GM19395 (cell line): Measurements from ENCODE around the gene MYO5A.
"Not testable (repeated sequence)": the region's sequence is repeated elsewhere in the genome, so short reads cannot be mapped to it uniquely, and the experiment has no call there.

Experiments used
- ATAC-seq: cut with Tn5 transposase; IDR thresholded peaks from one replicate; pipeline ENCODE4 v1.9.1; 2021; ENCODE audit warnings: mild to moderate bottlenecking, moderate library complexity; ENCODE audit not compliant: unreplicated experiment

The MYO5A gene

DNA sequence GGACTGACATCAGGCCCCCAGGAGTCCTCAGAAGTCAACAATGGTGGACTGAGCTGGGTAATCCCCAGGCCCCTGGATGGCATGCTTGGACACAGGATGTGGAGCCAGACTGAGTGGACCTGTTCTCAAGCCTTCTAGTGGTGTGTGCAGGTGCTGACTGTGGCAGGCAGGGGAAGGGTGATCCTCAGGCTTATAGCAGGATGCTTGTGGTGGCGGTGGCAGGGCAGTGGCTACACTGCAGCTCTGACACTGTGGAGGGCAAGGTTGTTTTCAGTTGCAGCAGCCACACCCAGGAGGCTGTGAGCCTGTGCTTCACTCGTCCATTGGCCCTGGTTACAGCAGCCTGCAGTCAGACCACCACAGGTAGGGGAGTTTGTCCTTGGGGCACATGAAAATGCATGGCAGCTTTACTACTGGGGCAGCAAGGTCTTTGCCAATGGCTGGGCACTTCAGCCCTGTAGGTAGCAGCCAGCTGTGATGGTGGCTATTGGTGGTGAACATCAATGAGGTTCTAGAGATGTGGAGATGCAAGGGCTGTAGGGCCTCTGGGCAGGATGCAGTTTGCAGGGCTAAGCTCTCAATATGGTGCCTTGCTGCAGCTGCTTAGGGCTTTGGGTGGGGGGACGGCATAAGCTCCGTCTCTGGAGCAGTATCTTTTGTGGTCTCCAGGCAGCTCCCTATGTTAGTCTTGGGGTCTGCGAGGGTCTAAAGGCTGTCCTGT, 17.5 kb upstream of the MYO5A start:
- no peak for ATAC-seq

DNA sequence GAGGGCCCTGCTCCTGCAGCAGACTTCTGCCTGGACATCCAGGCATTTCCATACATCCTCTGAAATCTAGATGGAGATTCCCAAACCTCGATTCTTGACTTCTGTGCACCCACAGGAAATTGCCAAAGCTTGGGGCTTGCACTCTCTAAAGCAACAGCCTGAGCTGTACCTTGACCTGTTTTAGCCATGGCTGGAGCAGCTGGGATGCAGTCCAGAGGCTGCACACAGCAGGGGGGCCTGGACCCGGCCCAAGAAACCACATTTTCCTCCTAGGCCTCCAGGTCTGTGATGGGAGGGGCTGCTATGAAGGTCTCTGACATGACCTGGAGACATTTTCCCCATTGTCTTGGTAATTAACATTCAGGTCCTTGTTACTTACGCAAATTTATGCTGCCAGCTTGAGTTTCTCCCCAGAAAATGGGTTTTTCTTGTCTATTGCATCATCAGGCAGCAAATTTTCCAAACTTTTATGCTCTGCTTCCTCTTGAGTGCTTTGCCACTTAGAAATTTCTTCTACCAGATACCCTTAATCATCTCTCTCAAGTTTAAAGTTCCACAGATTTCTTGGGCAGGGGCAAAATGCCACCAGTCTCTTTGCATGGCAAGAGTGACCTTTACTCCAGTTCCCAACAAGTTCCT, 11.8 kb upstream of the MYO5A start:
- no peak for ATAC-seq

DNA sequence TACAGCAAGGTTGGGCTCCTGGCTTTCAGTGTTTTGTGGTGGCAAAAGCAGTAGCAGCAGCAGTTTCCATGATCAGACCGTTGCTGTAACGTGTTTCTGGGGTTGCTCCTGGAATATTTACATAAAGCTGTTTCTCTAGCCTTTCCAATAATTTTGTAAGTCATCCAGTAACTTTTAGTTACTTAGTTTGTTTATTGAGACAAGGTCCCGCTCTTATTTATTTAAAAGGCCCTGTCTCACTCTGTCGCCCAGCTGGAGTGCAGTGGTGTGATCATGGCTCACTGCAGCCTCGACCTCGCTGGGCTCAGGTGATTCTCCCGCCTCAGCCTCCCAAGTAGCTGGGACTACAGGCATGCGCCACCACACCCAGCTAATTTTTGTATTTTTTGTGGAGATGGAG, 8.8 kb upstream of the MYO5A start:
- no peak for ATAC-seq

DNA sequence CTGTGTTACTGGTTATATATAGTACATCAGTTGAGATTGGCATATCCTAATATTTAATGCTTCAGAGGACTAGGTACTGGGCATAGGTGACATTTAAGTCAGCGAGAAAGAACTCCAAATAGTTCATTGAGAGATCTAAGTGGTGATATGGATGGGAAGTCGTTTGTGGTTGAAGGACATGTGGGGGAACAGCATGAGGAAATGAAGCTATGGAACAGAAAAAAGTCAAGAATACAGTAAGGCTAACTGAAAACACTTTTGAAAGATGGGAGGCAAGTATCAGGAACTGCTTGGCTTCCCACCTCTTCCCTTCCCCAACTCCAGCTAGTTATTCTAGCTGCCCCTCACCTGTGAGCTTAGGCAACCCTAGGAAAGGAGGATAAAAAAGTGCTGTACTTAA, 3.7 kb upstream of the MYO5A start:
- ATAC-seq, result no peak

DNA sequence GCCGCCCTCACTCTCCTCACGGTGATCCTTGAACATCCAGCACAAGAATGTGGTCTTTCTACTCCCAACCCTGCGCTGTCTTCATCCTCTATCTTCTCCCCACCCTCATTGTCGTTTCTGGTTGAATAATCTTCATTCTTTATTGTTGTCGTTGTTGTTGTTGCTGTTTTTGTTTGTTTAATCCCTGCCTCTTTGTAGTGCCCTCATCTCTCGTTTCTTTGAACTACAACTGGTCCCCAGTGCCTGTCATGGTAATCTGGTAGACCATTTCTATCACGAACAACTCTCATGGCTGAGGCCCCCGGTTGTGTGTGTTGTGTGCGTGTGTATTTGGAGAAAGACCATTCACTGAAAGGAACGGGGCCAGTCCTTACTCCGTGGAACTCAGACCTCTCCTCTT, 1.3 kb upstream of the MYO5A start:
- no peak for ATAC-seq

DNA sequence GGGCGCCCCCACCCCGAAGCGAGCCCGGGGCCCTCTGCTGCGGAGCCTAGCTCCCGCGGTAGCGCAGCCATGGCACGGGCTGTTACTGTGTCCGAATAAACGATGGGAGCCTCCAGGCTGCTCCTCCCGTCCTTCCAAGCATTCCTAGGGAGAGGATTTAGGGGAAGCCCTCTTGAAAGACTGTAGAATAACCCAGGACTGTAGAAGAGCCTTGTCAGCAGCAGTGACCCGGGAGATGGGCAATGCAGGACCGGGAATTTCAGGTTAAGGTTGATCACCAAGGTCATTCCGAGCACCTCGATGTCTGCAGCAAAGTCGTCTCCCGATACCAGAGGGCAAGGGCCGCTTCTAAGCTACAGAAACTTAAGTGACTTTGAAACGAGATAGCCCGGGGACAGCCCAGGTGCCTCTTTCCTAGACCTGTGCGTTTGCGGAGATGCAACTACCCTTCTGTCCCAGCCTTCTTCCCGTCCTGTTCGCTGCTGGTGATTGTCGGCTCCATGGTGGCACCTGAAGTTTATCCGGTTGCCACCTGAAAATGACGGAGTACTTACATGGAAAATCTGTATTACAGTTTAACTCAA, 753 bp upstream of the MYO5A start:
- ATAC-seq, result peak; percentile 11

DNA sequence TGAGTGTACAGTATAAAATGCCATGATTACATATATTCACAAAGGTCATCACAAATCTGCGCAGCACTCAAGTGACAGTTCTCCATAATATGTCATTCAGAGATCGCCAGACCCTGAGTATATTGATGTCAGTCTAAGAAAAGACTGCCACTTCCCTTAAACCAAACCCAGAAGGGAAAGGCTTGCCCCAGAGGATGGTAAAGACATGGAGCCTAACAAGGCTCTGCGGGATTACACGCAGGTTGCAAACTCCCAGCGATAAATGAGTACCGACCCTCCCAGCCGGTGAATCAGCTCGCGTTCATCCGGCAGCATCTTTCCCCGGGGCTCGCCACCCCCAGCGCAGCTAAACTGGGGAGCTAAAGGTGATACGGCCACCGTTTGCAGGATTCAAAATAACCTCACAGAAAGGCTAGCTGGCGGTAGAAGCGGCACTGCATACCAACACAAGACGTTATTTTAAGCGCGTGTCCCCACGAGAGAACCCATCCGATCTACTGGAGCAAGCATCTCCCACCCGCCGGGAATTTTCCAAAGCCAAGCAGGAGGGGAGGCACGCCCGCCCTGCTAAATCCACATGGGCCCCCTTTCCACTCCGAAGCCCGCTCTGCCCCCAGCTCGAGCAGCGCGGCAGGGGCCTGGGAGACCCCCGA, 643 bp downstream of the MYO5A start:
- peak; percentile 11 for ATAC-seq

DNA sequence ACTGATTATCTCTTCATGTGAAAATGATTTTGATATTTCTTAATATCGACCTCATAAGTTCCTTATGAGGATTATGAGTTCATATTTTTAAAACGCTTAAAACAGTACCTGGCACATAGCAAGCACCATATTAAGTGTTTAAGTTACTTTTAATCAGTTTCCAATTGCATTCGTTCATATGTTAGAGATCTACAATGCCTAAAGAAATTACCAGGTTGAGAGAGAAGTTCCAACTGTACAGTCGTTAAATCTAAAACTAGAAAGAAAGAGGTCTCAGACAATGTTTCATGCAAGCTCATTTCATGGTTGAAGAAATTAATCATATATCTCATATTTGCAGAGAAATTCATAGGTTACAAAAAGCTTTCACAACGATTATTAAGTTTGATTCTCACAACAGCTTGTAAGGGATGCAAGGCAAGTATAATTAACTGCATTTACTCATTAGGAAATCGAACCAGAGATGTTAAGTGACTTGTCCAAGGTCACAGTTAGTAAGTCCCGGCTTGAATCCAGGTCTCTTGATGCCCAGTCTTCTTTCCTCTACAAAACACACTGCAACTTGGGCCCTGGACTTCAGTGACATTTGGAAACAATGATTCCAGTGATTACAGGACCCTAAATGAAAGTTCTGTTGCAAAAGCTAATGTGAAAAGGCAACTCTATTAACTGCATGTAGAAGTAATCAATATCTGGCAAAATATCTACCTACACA, 1.3 kb downstream of the MYO5A start:
- ATAC-seq, result no peak

DNA sequence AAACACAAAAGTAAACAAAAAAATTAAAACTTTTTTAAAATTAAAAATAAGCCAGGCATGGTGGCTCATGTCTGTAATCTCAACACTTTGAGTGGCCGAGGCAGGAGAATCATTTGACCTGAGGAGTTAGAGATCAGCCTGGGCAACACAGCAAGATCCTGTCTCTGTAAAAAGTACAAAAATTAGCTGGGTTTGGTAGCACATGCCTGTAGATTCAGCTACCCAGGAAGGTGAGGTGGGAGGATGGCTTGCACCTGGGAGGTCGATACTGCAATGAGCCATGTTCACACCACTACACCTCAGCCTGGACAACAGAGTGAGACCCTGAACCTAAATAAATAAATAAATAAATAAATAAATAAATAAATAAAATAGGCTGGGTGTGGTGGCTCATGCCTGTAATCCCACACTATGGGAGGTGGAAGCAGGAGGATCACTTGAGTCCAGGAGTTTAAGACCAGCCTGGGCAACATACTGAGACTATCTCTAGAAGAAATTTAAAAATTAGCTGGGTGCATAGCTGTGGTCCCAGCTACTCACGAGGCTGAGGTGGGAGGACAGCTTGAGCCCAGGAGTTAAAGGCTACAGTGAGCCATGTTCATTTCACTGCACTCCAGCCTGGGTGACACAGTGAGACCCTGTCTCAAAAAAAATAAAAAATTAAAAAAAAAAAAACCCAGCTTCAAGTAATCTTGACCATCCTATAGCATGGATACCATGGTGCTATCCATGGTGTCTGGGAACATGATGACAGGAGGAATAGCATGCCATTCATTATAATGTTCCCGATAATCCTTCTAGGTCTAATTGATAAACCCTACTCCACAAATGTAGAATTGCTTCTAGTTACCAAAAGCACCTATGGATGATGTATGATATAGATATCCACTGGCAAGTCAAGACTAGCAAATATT, 4.2 kb downstream of the MYO5A start:
- no peak for ATAC-seq

DNA sequence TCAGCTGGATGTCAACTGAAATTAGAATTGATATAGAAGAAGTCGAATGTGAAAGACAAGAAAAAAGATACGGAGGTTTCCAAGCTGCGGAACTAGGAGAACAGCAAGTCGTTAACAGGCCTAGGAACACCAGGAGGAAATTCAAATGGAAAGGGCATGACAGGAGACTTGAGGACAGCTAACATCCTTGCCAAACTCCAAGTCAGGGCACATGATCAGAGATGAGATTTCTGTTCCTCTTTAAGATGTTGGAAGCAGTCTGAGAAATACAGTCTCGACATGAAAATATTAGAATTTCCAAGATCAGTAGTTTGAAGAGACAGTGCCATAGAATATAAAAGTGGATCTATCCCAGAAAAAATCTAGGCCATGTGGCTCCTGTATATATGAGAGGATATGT, 5.0 kb downstream of the MYO5A start:
- no peak for ATAC-seq

DNA sequence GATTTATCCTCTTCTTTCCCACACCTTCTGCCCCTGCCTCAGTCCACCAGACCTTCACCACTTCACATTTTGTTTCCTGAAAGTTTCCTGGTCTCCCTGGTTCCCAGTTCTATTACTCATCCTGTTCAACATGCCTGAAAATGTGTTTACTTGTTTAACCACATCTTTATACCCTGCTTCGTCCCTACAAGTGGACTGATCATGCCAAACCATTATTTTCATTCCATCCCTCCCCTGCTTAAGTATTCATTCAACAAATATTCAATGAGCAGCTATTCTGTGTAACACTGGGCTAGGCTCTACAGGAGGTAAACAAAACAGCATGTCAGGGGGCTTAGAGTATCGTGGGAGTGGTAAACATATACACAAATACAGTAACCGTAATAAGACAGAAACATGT, 5.5 kb downstream of the MYO5A start:
- no peak for ATAC-seq

DNA sequence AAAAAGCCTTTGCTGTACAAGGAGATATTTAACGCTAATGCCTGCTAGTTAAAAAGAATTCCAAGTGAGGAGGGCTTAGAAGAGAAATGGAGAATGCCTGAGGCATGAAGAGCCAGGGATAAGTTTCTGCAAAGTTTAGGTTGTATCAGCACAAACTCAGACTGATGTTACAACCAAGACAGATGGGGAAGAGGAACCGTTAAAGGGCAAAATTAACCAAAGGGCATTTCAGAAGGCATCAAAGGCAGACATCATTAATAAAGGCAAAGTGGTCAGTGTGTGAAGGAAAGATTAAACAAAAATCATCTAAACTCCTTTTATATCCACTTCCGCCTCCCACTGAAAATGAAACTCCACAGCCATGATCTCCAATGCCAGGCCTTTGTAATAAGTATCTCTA, 7.0 kb downstream of the MYO5A start:
- no peak for ATAC-seq

DNA sequence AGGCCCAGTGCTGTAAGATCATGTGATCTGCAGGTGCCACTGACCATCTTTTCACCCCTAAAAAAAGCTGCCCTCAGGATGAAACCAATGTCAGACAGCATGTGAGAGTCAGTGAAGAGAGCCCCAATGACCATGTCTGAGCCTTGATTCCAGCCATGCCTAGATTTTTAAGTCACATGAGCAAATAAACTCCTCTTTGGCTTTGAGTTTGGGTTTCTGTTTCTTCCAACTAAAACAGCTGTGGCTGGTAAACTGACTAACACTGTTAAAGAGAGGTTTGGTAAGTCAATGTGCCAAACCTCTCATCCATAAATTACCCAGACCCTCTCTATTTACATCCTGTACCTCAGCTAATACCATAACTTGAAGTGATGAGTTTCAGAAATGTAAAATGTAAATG, 8.3 kb downstream of the MYO5A start:
- no peak for ATAC-seq

DNA sequence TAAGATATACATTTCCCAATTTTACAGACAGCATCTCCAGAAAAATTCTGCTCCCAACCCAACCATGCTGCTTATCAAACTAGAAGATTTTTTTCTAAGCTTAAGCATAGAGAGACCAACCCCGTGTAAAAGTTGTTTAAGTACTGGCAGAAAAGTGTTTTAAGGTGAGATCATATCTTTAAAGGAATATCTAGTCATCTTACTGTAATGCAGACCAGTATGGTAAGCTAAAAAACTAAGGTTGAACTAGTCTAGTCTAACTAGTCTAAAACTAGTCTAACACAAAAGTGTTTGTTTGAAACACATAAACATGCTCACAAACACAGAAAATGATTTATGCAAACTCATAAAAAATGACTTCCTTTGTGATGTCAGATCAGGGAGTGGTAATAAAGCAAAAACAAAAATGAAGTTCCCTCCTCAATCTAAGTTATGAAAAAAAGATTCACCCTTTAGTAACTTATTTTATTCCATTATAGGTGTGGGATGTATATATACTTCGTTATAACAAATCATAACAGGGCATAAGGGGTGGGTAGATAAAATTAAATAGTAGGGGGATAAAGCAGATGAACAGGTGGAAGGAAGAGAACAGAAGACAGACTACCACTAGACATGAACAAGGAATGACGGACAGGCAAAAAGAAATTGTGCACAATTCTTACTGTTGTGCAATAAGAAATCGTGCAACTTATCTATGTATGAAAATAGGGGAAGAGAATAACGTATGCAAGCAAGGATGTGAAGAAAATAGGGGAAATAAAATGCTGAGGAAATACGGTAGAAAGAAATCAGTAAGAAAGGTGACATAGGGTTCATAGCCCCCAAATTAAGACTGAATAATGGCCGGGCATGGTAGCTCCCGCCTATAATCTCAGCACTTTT, 10.0 kb downstream of the MYO5A start:
- no peak for ATAC-seq

DNA sequence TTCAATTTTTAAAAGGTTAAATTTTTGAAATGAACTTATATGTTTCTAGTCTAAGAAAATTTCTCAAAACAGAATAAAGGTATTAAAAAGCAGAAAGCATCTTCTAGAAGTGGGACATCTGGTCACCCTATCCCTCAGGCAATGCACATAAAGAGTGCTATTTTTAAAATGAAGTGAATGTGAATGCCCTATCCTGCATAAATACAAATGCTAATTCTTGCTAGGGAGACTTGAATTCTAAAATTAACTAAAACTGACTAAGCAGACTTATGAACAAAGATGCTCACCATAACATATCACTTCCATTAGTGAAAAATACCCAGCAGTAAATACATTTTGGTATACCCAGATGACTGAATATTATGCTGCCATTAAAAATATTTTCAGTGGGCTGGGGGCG, 11.7 kb downstream of the MYO5A start:
- no peak for ATAC-seq

DNA sequence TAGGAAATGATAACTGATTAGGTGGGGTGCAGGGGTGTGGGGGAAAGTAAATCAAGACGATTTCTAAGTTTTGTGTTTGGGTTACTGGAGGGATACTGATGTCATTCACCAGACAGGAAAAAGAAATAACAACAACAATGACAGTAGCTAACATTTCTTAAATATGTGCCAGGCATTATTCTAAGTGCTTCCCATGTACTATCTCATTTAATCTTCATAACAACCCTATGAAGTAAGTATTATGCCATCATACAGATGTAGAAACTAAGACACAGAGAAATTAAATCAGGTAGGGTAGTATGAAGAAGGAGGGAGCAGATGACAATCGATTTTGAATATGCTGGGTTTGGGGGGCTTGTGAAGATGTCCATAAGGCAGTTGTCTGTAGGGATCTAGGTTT, 13.3 kb downstream of the MYO5A start:
- no peak for ATAC-seq

DNA sequence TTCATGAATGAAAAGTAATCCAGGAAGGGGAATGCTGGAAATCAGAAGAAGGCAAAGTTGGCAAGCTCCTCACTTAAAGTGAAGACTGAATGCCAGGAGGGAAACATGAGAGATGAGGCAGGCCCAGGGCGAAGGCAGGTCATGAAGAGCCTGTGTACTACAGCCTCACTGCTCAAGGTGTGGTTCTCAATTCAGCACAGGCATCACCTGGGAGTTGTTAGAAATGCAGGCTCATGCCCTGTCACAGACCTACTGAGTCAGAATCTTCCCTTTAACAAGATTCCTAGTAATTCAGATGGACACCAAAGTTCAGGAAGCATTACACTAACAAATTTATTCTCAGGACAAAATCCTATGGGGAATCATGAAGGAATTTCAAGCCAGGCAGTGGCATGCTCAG, 14.2 kb downstream of the MYO5A start:
- ATAC-seq, result no peak

DNA sequence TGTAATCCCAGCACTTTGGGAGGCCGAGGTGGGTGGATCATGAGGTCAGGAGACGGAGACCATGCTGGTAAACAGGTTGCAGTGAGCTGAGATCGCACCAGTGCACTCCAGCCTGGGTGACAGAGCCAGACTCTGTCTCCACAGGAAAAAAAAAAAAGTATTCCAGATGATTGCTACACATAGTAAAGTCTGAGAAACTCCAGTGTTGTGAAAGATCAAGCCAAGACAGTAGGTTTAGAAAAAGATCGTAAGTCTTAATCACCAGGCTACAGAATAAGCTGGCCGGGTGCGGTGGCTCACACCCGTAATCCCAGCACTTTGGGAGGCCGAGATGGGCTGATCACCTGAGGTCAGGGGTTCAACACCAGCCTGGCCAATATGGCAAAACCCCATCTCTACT, 15.8 kb downstream of the MYO5A start:
- not testable (repeated sequence) for ATAC-seq

DNA sequence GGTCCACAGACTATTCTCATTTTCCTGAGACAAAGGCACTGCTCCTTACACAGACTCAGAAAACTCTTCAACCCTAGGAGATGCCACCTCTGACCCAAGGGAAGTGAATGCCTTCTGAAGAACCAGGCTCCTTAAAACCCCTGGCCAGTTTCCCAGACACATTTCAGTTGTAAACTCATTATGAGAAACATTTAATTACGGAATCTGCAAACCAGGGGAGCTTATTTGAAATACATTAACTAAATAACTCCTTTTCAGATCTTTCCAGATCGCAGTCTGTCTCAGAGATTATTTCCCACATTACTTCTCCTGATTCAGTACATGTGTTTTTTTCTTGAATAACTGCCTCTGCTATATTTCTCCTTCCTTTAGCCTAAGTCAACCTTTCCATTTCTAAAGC, 17.6 kb downstream of the MYO5A start:
- no peak for ATAC-seq
